Spleen (tissue), 11 donors: Measurements from ENCODE around the gene PTPRN2. TPM values are rescaled to one million over a fixed set of nuclear protein-coding genes. Genes with fewer than 3 reads are reported as not detected.

Experiments
- DNase-seq: peaks from one replicate; pipeline ENCODE4 v3.0.0-alpha.2; 2020
- H3K27ac ChIP-seq, 8 donors: fragments of 200-600 bp; sonication (generic) in 7 of 8; 1 replicate in 4 of 8; 2 replicates in 4 of 8; pipeline versions ENCODE4 v1.5.0 to v1.8.0; 2016 to 2021; ENCODE audit warnings: inconsistent platforms in 4 of 8, mild to moderate bottlenecking in 4 of 8, moderate library complexity in 1 of 8
- H3K27me3 ChIP-seq, 7 donors: fragments of 200-600 bp; sonication (generic) in 6 of 7; replicated peaks in 1 of 7; 1 replicate in 4 of 7; 2 replicates in 3 of 7; pipeline versions ENCODE4 v1.5.0 to v1.8.0; 2016 to 2021; ENCODE audit warnings: inconsistent platforms in 3 of 7, mild to moderate bottlenecking in 1 of 7
- H3K36me3 ChIP-seq, 6 donors: fragments of 200-600 bp; sonication (generic) in 5 of 6; 1 replicate in 4 of 6; 2 replicates in 2 of 6; pipeline versions ENCODE4 v1.5.0 to v1.8.0; 2016 to 2021; ENCODE audit warnings: inconsistent platforms in 2 of 6
- H3K4me1 ChIP-seq, 6 donors: fragments of 200-600 bp; sonication (generic) in 5 of 6; 1 replicate in 3 of 6; 2 replicates in 3 of 6; pipeline versions ENCODE4 v1.5.0 to v1.8.0; 2016 to 2021; ENCODE audit warnings: inconsistent platforms in 3 of 6
- H3K4me3 ChIP-seq, 8 donors: fragments of 200-600 bp; sonication (generic) in 7 of 8; 1 replicate in 4 of 8; 2 replicates in 4 of 8; pipeline versions ENCODE4 v1.5.0 to v1.8.0; 2016 to 2021; ENCODE audit warnings: inconsistent platforms in 4 of 8, mild to moderate bottlenecking in 4 of 8, moderate library complexity in 2 of 8
- H3K9me3 ChIP-seq, 8 donors: fragments of 200-600 bp; sonication (generic) in 7 of 8; 1 replicate in 4 of 8; 2 replicates in 4 of 8; pipeline versions ENCODE4 v1.5.0 to v1.8.0; 2016 to 2021; ENCODE audit warnings: inconsistent platforms in 4 of 8
- POLR2A ChIP-seq, 3 donors: fragments of 450-650 bp; IDR thresholded peaks; one replicate each; pipeline ENCODE4 v1.5.1; 2017; ENCODE audit warnings: antibody characterized with exemption in 3 of 3, mild to moderate bottlenecking in 1 of 3
- POLR2AphosphoS5 ChIP-seq, 3 donors: sonication (generic); formaldehyde crosslinking; IDR thresholded peaks; one replicate each; pipeline ENCODE4 v1.5.1; 2017; ENCODE audit warnings: antibody characterized with exemption in 3 of 3
- WGBS, 5 donors: extraction: QIAGEN DNeasy Blood & Tissue Kit in 3 of 5; methylation state at CpG; one replicate each; pipeline versions ENCODE4 v1.1.5 to v1.1.7; 2013 to 2018; 5-methylcytosine and 5-hydroxymethylcytosine counted together
- intact Hi-C: fragments of 100-400 bp; cut with DNase I; formaldehyde crosslinking; loops from one replicate; pipeline ENCODE4 v1.15.0; 2023; ENCODE audit warnings: low total_unique reads
- polyA plus RNA-seq, 3 donors: library from polyadenylated mRNA; stranded (reverse); fragments of 200-250 nt; gene quantifications; one replicate each; pipeline ENCODE4 v1.2.1, GENCODE V29; 2013
- total RNA-seq, 7 donors: library from RNA; depleted of rRNA in 3 of 7; stranded (reverse); fragments of >200 nt in 3 of 7; fragmentation: NEBNext Ultra II Directional in 4 of 7; extraction: Animal tissue kit (Norgen Biotek cat#: 25700) in 4 of 7; gene quantifications; one replicate each; pipeline versions ENCODE4 v1.1.0 to v1.2.1, GENCODE V29; 2016 to 2021
- TF ChIP-seq, protein P1 (sequence below), 11 experiments: fragments of 200-600 bp in 7 of 11; fragments of 450-650 bp in 4 of 11; sonication (generic) in 4 of 11; IDR thresholded peaks in 8 of 11; conservative IDR thresholded peaks in 3 of 11; 1 replicate in 7 of 11; 2 replicates in 4 of 11; pipeline versions ENCODE4 v1.4.0 to v1.8.0; 2016 to 2021; ENCODE audit warnings: antibody characterized with exemption in 11 of 11, inconsistent platforms in 4 of 11, mild to moderate bottlenecking in 1 of 11
- donor health status: healthy with polysubstance abuse.
- donor health status: DM: no; HTN: no; CAD: no; lungs with moderate emphysema.
- donor health status: DM: no; HTN: no; CAD: no.
- donor health status: Bipolar disorder and iron deficiency.
- donor health status: healthy.
- donor health status: DM: no; HTN: no; CAD: no.
- donor health status: DM: yes; HTN: yes; CAD: no.

The PTPRN2 gene
- total and polyA plus RNA-seq, 10 donors: 7.0 to 22.8 (median 16.8) TPM

DNA sequence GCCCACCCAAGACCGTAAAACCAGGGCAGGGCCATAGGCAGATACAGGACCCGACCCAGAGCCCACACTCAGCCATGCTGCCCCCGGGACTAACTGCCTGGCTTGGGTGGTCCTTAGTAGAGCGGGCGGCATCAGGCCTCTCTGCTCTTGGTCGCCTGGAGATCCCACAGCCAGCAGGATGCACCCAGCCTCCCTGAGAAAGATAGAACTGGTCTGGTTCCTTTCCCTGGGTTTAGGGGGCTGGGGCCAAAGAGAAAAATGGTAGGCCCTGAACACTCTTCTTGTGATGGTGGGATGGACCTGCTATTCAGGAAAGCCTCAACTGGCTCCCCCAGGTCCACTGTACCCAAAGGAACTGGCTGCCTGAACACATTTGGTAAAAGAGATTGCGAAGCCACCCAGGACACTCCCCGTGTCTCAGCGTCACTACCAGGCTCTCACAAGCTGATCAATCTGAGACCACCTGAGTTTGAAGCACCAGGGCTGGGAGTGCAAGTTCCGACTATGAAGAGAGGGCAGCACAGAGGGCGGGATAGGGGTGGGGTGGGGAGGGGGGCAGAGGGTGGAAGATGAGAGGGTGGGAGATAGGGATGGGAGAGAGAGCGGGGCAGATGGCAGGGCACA lies 659.3 kb downstream of the PTPRN2 start:
- Histone ChIP-seq H3K4me3 (no peak overlapping the region), H3K36me3 (no peaks in the 10 kb centered on the region), H3K4me1 (peaks cover 0 to 8% (median 0%) of the 10 kb centered on the region in 6 donors), H3K27me3 (peaks cover 0 to 12% (median 0%) of the 10 kb centered on the region in 7 donors), H3K9me3 (peaks cover 0 to 11% (median 0%) of the 10 kb centered on the region in 8 donors), H3K27ac (no peak overlapping the region)
- intact Hi-C loops: no loop called here
- 81 to 94% (median 89%) methylated on average over 7 to 12 of the region's 12 CpGs for WGBS, 5 donors
- DNase-seq: no peak
- no peak for TF ChIP-seq POLR2AphosphoS5 (IDR thresholded peaks at IDR 0.05)

DNA sequence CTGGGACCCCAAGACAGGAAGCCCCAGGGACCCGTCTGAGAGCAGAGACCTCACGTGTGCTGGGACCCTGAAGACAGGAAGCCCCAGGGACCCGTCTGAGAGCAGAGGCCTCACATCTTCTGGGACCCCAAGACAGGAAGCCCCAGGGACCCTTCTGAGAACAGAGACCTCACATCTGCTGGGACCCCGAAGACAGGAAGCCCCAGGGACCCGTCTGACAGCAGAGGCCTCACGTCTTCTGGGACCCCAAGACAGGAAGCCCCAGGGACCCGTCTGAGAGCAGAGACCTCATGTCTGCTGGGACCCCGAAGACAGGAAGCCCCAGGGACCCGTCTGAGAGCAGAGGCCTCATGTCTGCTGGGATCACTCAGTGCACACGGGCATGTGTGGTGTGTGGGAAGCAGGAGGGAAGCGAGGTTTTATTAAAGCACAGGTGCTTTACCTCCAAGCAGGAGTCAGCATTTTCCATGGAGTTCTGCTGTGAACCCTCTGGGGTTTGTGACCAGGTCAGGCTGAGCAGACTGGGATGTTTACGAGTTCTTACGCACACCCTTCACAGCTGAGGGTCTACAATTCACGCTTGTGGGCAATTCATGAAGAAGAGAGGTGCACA lies 660.2 kb downstream of the PTPRN2 start:
- Histone ChIP-seq H3K4me1 (peaks cover 0 to 8% (median 0%) of the 10 kb centered on the region in 6 donors), H3K27ac (no peak overlapping the region), H3K4me3 (no peak overlapping the region), H3K27me3 (peaks cover 0 to 12% (median 0%) of the 10 kb centered on the region in 7 donors), H3K9me3 (peaks cover 0 to 3% (median 0%) of the 10 kb centered on the region in 8 donors), H3K36me3 (no peaks in the 10 kb centered on the region)
- WGBS, 5 donors: 34 to 40% (median 40%) methylated on average over 10 to 14 of the region's 14 CpGs
- intact Hi-C loops: no loop called here
- DNase-seq: no peak
- no peak for TF ChIP-seq POLR2A (IDR thresholded peaks at IDR 0.05)
- TF ChIP-seq POLR2AphosphoS5 (IDR thresholded peaks at IDR 0.05): no peak
- TF ChIP-seq, protein P1, sequence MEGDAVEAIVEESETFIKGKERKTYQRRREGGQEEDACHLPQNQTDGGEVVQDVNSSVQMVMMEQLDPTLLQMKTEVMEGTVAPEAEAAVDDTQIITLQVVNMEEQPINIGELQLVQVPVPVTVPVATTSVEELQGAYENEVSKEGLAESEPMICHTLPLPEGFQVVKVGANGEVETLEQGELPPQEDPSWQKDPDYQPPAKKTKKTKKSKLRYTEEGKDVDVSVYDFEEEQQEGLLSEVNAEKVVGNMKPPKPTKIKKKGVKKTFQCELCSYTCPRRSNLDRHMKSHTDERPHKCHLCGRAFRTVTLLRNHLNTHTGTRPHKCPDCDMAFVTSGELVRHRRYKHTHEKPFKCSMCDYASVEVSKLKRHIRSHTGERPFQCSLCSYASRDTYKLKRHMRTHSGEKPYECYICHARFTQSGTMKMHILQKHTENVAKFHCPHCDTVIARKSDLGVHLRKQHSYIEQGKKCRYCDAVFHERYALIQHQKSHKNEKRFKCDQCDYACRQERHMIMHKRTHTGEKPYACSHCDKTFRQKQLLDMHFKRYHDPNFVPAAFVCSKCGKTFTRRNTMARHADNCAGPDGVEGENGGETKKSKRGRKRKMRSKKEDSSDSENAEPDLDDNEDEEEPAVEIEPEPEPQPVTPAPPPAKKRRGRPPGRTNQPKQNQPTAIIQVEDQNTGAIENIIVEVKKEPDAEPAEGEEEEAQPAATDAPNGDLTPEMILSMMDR (IDR thresholded peaks at IDR 0.05 in 8 of 11, conservative IDR thresholded peaks at IDR 0.05 in 3 of 11): no peak

DNA sequence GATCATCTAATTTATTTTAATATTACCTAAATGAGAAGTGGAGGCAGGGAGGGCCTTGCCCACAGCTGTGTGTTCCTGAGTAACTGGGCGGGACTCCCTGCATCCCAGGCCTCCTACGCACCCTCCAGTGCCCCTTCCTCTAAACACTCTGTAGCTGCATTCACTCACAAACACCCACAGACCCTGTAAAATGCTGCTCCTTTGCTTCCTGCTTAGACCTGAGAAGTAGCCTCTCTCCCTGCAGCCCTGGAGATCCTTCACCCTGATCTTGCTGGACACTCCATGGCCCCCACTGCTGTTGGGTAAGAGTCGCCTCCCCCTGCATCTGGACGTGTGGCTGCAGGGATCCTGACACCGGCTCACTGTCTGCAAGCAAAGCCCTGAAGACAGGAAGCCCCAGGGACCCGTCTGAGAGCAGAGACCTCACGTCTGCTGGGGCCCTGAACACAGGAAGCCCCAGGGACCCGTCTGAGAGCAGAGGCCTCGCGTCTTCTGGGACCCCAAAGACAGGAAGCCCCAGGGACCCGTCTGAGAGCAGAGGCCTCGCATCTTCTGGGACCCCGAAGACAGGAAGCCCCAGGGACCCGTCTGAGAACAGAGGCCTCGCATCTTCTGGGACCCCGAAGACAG lies 661.0 kb downstream of the PTPRN2 start:
- intact Hi-C loops: no loop called here
- DNase-seq: no peak
- Histone ChIP-seq H3K9me3 (no peaks in the 10 kb centered on the region), H3K4me3 (no peak overlapping the region), H3K4me1 (peaks cover 0 to 8% (median 0%) of the 10 kb centered on the region in 6 donors), H3K27ac (no peak overlapping the region), H3K27me3 (peaks cover 0 to 12% (median 0%) of the 10 kb centered on the region in 7 donors), H3K36me3 (no peaks in the 10 kb centered on the region)
- 25 to 42% (median 36%) methylated on average over 5 to 16 of the region's 16 CpGs for WGBS, 5 donors
- TF ChIP-seq, protein P1 (IDR thresholded peaks at IDR 0.05 in 8 of 11, conservative IDR thresholded peaks at IDR 0.05 in 3 of 11): no peak
- TF ChIP-seq POLR2AphosphoS5 (IDR thresholded peaks at IDR 0.05) (no peak), POLR2A (IDR thresholded peaks at IDR 0.05) (no peak)

DNA sequence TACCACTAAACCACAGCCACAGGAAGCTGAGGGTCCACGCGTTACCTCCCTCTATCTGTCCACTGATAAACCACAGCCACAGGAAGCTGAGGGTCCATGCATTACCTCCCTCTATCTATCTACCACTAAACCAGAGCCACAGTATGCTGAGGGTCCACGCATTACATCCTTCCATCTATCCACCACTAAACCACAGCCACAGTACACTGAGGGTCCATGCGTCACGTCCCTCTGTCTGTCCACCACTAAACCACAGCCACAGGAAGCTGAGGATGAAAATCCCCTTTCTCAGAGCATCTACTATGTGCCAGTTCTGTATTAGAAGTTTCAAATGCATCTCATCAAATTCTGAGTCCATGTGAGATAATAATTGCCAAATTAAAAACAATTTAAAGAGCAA lies 661.5 kb downstream of the PTPRN2 start:
- H3K4me3 ChIP-seq: no peak overlapping the region
- DNase-seq: no peak
- peaks cover 0 to 5% (median 0%) of the 10 kb centered on the region in 8 donors for H3K9me3 ChIP-seq
- no peaks in the 10 kb centered on the region for H3K36me3 ChIP-seq
- intact Hi-C loops: no loop called here
- no peak overlapping the region for H3K27ac ChIP-seq
- H3K4me1 ChIP-seq: peaks cover 0 to 8% (median 0%) of the 10 kb centered on the region in 6 donors
- 17 to 51% (median 25%) methylated on average over 5 of the region's 5 CpGs for WGBS, 5 donors
- TF ChIP-seq POLR2A (IDR thresholded peaks at IDR 0.05) (no peak), POLR2AphosphoS5 (IDR thresholded peaks at IDR 0.05) (no peak)
- TF ChIP-seq, protein P1 (IDR thresholded peaks at IDR 0.05 in 8 of 11, conservative IDR thresholded peaks at IDR 0.05 in 3 of 11): no peak
- H3K27me3 ChIP-seq: peaks cover 0 to 12% (median 0%) of the 10 kb centered on the region in 7 donors
